Activated B cell treated with CpG ODN at 0.5 μM for 24 hours (primary cell): ENCODE results near the gene ATP2A1. TPM values are rescaled to one million over a fixed set of nuclear protein-coding genes. Genes with fewer than 3 reads are reported as not detected.
"Not testable (repeated sequence)": the region's sequence is repeated elsewhere in the genome, so short reads cannot be mapped to it uniquely, and the experiment has no call there.

Source experiments
- ATAC-seq: fragments of 200-7000 bp; cut with Tn5 transposase; one replicate; pipeline ENCODE4 v1.10.0; 2021; ENCODE audit warnings: low read depth, mild to moderate bottlenecking, moderate library complexity
- CTCF ChIA-PET: fragments of 350-600 bp; sonication (Branson Sonifier 250); formaldehyde crosslinking; loops from one replicate; lab custom pipeline; 2021; ENCODE audit warnings: antibody characterized with exemption; lab: Charles Lee
- POLR2A ChIA-PET: fragments of 350-600 bp; sonication (Branson Sonifier 250); formaldehyde crosslinking; loops from one replicate; lab custom pipeline; 2021; ENCODE audit warnings: antibody characterized with exemption; lab: Charles Lee
- DNase-seq: peaks from one replicate; pipeline ENCODE4 v3.0.0; 2022
- H3K27ac Mint-ChIP-seq: one replicate; pipeline ENCODE4 v1.8.0; 2020; ENCODE audit warnings: mixed read lengths
- H3K27me3 Mint-ChIP-seq: one replicate; pipeline ENCODE4 v1.8.0; 2021; ENCODE audit warnings: mixed read lengths
- H3K36me3 Mint-ChIP-seq: one replicate; pipeline ENCODE4 v1.8.0; 2021; ENCODE audit warnings: low read depth, mixed read lengths
- H3K4me1 Mint-ChIP-seq: one replicate; pipeline ENCODE4 v1.8.0; 2021; ENCODE audit warnings: mixed read lengths
- H3K4me3 Mint-ChIP-seq: one replicate; pipeline ENCODE4 v1.8.0; 2020; ENCODE audit warnings: mild to moderate bottlenecking, mixed read lengths
- H3K9me3 Mint-ChIP-seq: one replicate; pipeline ENCODE4 v1.8.0; 2020; ENCODE audit warnings: mixed read lengths
- CTCF ChIP-seq: fragments of 200-600 bp; IDR thresholded peaks from one replicate; pipeline ENCODE4 v1.8.0; 2022; ENCODE audit warnings: antibody characterized with exemption, mild to moderate bottlenecking
- intact Hi-C: fragments of 100-400 bp; cut with micrococcal nuclease; formaldehyde crosslinking; loops from one replicate; pipeline ENCODE4 v1.15.1; 2024
- total RNA-seq: library from RNA; stranded (reverse); gene quantifications from 2 replicates; pipeline ENCODE4 v1.2.3, GENCODE V29; 2022

The ATP2A1 gene
- total RNA-seq, 1 donor from 2014 or later, result 1.0 TPM

- DNase-seq (no peak), ATAC-seq (peak; percentile 45)
- intact Hi-C loops, result loop anchor here (1.0 to 2.0 kb wide), 3 partner anchors 17 to 66 kb away; partner anchors contain the start of genes RABEP2 and SH2B1
- POLR2A ChIA-PET, result interaction anchor here (0.5 to 2.8 kb wide), 10 partner anchors 9 to 63 kb away, joined by 3 to 22 read pairs (median 6); partner anchors contain the start of genes ATXN2L, CD19, SH2B1 and TUFM
- peak overlapping the region; percentile 59 for H3K27ac Mint-ChIP-seq
- no peaks in the 10 kb centered on the region for H3K9me3 Mint-ChIP-seq
- peaks cover 5% of the 10 kb centered on the region for H3K27me3 Mint-ChIP-seq
- TF ChIP-seq CTCF, result no peak
- H3K4me1 Mint-ChIP-seq, result peaks cover 14% of the 10 kb centered on the region
- peaks cover 1% of the 10 kb centered on the region for H3K36me3 Mint-ChIP-seq
- CTCF ChIA-PET, result interaction anchor here (1.0 to 2.7 kb wide), 3 partner anchors 27 to 66 kb away, joined by 3 to 12 read pairs (median 3); no protein-coding TSS in a partner anchor
- H3K4me3 Mint-ChIP-seq, result peak overlapping the region; percentile 89
Observed at GRCh38 chr16:28879261-28879840, 1.1 kb downstream of the ATP2A1 start.

- DNase-seq, result peak; percentile 71
- peak overlapping the region; percentile 89 for H3K4me3 Mint-ChIP-seq
- peak; percentile 98 for ATAC-seq
- H3K9me3 Mint-ChIP-seq, result no peaks in the 10 kb centered on the region
- TF ChIP-seq CTCF, result no peak
- peak overlapping the region; percentile 59 for H3K27ac Mint-ChIP-seq
- H3K36me3 Mint-ChIP-seq, result peaks cover under 1% of the 10 kb centered on the region
- ChIA-PET CTCF (interaction anchor here (1.0 to 2.7 kb wide), 3 partner anchors 27 to 65 kb away, joined by 3 to 12 read pairs (median 3); no protein-coding TSS in a partner anchor), POLR2A (interaction anchor here (0.5 to 2.8 kb wide), 9 partner anchors 9 to 62 kb away, joined by 3 to 22 read pairs (median 7); partner anchors contain the start of genes ATXN2L, CD19, SH2B1 and TUFM)
- peaks cover 14% of the 10 kb centered on the region for H3K4me1 Mint-ChIP-seq
- peaks cover 5% of the 10 kb centered on the region for H3K27me3 Mint-ChIP-seq
- intact Hi-C loops, result loop anchor here (1.0 to 2.0 kb wide), 3 partner anchors 17 to 65 kb away; partner anchors contain the start of genes RABEP2 and SH2B1
Observed at GRCh38 chr16:28879841-28880588, 1.7 kb downstream of the ATP2A1 start.

GRCh38 chr16:28880589-28880915 lies 2.3 kb downstream of the ATP2A1 start:
- H3K4me1 Mint-ChIP-seq, result peaks cover 14% of the 10 kb centered on the region
- ChIA-PET CTCF (interaction anchor here (1.4 to 2.7 kb wide), 2 partner anchors 26 to 65 kb away, joined by 3 to 12 read pairs; no protein-coding TSS in a partner anchor), POLR2A (interaction anchor here (0.5 to 2.8 kb wide), 5 partner anchors 10 to 1993 kb away, joined by 5 to 22 read pairs (median 18); partner anchors contain the start of genes CD19 and SH2B1)
- DNase-seq (no peak), ATAC-seq (no peak)
- no peaks in the 10 kb centered on the region for H3K9me3 Mint-ChIP-seq
- H3K36me3 Mint-ChIP-seq, result no peaks in the 10 kb centered on the region
- TF ChIP-seq CTCF, result no peak
- peak overlapping the region; percentile 51 for H3K4me3 Mint-ChIP-seq
- no peak overlapping the region for H3K27ac Mint-ChIP-seq
- peaks cover 5% of the 10 kb centered on the region for H3K27me3 Mint-ChIP-seq
- intact Hi-C loops, result no loop called here

- intact Hi-C loops, result no loop called here
- Mint-ChIP-seq H3K36me3 (no peaks in the 10 kb centered on the region), H3K4me3 (peak overlapping the region; percentile 51), H3K9me3 (no peaks in the 10 kb centered on the region), H3K27ac (no peak overlapping the region), H3K27me3 (peaks cover 5% of the 10 kb centered on the region), H3K4me1 (peaks cover 14% of the 10 kb centered on the region)
- TF ChIP-seq CTCF, result no peak
- ATAC-seq, result no peak
- ChIA-PET POLR2A (interaction anchor here (0.5 to 2.8 kb wide), 3 partner anchors 17 to 1992 kb away, joined by 5 to 22 read pairs (median 20); partner anchors contain the start of gene SH2B1), CTCF (no interaction called here)
- DNase-seq, result no peak
Observed at GRCh38 chr16:28880955-28881354, 2.7 kb downstream of the ATP2A1 start.

GRCh38 chr16:28881565-28881964 lies 3.3 kb downstream of the ATP2A1 start:
- peaks cover 14% of the 10 kb centered on the region for H3K4me1 Mint-ChIP-seq
- ATAC-seq, H3K4me3 Mint-ChIP-seq, POLR2A ChIA-PET, H3K27me3 Mint-ChIP-seq, intact Hi-C loops, H3K9me3 Mint-ChIP-seq, DNase-seq, H3K27ac Mint-ChIP-seq, H3K36me3 Mint-ChIP-seq, CTCF ChIA-PET: not testable (repeated sequence)
